ENCODE results near the gene PLA2G4A. TPM values are rescaled to one million over a fixed set of nuclear protein-coding genes. Genes with fewer than 3 reads are reported as not detected.

Gene PLA2G4A
- total RNA-seq, 1 donor from 2014 or later: 0.10 TPM

- Mint-ChIP-seq H3K36me3 (ENCODE audit: low read depth) (no peaks in the 10 kb centered on the region), H3K27me3 (ENCODE audit: low read depth) (peaks cover 9% of the 10 kb centered on the region), H3K27ac (ENCODE audit: unreplicated experiment) (no peak overlapping the region), H3K4me1 (ENCODE audit: low read depth) (peaks cover 3% of the 10 kb centered on the region), H3K4me3 (ENCODE audit: unreplicated experiment) (no peak overlapping the region), H3K9me3 (ENCODE audit: low read depth) (no peaks in the 10 kb centered on the region)
- TF ChIP-seq CTCF (IDR thresholded peaks at IDR 0.05): no peak
- DNase-seq (ENCODE audit: low spot score): no peak
Observed at GRCh38 chr1:186785503-186785902, 43.2 kb upstream of the PLA2G4A start.

- TF ChIP-seq CTCF (IDR thresholded peaks at IDR 0.05): no peak
- Mint-ChIP-seq H3K4me1 (ENCODE audit: low read depth) (no peaks in the 10 kb centered on the region), H3K9me3 (ENCODE audit: low read depth) (no peaks in the 10 kb centered on the region)
Observed at GRCh38 chr1:186790101-186790500, 38.6 kb upstream of the PLA2G4A start.

GRCh38 chr1:186792870-186793581, 35.7 kb upstream of the PLA2G4A start:
- TF ChIP-seq CTCF (IDR thresholded peaks at IDR 0.05): no peak
- Mint-ChIP-seq H3K27me3 (ENCODE audit: low read depth) (peaks cover 6% of the 10 kb centered on the region), H3K27ac (ENCODE audit: unreplicated experiment) (no peak overlapping the region), H3K9me3 (ENCODE audit: low read depth) (no peaks in the 10 kb centered on the region), H3K4me3 (ENCODE audit: unreplicated experiment) (no peak overlapping the region), H3K36me3 (ENCODE audit: low read depth) (no peaks in the 10 kb centered on the region), H3K4me1 (ENCODE audit: low read depth) (no peaks in the 10 kb centered on the region)
- DNase-seq (ENCODE audit: low spot score): no peak

More at GRCh38 chr1:186790101-186790500, 38.6 kb upstream of the PLA2G4A start:
- no peak overlapping the region for H3K27ac Mint-ChIP-seq (ENCODE audit: unreplicated experiment)
- no peaks in the 10 kb centered on the region for H3K36me3 Mint-ChIP-seq (ENCODE audit: low read depth)
- H3K27me3 Mint-ChIP-seq (ENCODE audit: low read depth): peaks cover 5% of the 10 kb centered on the region
- no peak overlapping the region for H3K4me3 Mint-ChIP-seq (ENCODE audit: unreplicated experiment)
- DNase-seq (ENCODE audit: low spot score): no peak

GRCh38 chr1:186793582-186793927, 35.2 kb upstream of the PLA2G4A start:
- Mint-ChIP-seq H3K4me3 (ENCODE audit: unreplicated experiment) (no peak overlapping the region), H3K27me3 (ENCODE audit: low read depth) (peaks cover 6% of the 10 kb centered on the region), H3K36me3 (ENCODE audit: low read depth) (no peaks in the 10 kb centered on the region), H3K27ac (ENCODE audit: unreplicated experiment) (no peak overlapping the region), H3K4me1 (ENCODE audit: low read depth) (no peaks in the 10 kb centered on the region), H3K9me3 (ENCODE audit: low read depth) (no peaks in the 10 kb centered on the region)
- no peak for TF ChIP-seq CTCF (IDR thresholded peaks at IDR 0.05)
- DNase-seq (ENCODE audit: low spot score): no peak

- no peaks in the 10 kb centered on the region for H3K36me3 Mint-ChIP-seq (ENCODE audit: low read depth)
- no peaks in the 10 kb centered on the region for H3K4me1 Mint-ChIP-seq (ENCODE audit: low read depth)
- peaks cover 8% of the 10 kb centered on the region for H3K27me3 Mint-ChIP-seq (ENCODE audit: low read depth)
- H3K27ac Mint-ChIP-seq (ENCODE audit: unreplicated experiment): no peak overlapping the region
- no peak for TF ChIP-seq CTCF (IDR thresholded peaks at IDR 0.05)
- H3K4me3 Mint-ChIP-seq (ENCODE audit: unreplicated experiment): no peak overlapping the region
- DNase-seq (ENCODE audit: low spot score): no peak
- H3K9me3 Mint-ChIP-seq (ENCODE audit: low read depth): no peaks in the 10 kb centered on the region
Observed at GRCh38 chr1:186798960-186799688, 29.6 kb upstream of the PLA2G4A start.
